A549 treated with CORT108297 at 1 μM for 4 hours (cell line): ENCODE results near the gene TEX2. TPM values are rescaled to one million over a fixed set of nuclear protein-coding genes. Genes with fewer than 3 reads are reported as not detected.

Experiments
- total RNA-seq: library from RNA; stranded (reverse); fragments of 200-300 nt; extraction: Qiagen RNA extraction; gene quantifications from 5 replicates; pipeline ENCODE4 v1.2.3, GENCODE V29; 2022

Gene TEX2, protein sequence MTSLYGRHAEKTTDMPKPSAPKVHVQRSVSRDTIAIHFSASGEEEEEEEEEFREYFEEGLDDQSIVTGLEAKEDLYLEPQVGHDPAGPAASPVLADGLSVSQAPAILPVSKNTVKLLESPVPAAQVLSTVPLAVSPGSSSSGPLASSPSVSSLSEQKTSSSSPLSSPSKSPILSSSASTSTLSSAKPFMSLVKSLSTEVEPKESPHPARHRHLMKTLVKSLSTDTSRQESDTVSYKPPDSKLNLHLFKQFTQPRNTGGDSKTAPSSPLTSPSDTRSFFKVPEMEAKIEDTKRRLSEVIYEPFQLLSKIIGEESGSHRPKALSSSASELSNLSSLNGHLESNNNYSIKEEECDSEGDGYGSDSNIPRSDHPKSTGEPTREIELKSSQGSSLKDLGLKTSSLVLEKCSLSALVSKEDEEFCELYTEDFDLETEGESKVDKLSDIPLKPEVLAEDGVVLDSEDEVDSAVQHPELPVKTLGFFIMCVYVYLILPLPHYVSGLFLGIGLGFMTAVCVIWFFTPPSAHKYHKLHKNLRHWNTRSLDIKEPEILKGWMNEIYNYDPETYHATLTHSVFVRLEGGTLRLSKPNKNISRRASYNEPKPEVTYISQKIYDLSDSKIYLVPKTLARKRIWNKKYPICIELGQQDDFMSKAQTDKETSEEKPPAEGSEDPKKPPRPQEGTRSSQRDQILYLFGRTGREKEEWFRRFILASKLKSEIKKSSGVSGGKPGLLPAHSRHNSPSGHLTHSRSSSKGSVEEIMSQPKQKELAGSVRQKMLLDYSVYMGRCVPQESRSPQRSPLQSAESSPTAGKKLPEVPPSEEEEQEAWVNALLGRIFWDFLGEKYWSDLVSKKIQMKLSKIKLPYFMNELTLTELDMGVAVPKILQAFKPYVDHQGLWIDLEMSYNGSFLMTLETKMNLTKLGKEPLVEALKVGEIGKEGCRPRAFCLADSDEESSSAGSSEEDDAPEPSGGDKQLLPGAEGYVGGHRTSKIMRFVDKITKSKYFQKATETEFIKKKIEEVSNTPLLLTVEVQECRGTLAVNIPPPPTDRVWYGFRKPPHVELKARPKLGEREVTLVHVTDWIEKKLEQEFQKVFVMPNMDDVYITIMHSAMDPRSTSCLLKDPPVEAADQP
- 9.8 to 13.0 TPM (median 10.8 TPM) in 5 replicates for total RNA-seq

DNA sequence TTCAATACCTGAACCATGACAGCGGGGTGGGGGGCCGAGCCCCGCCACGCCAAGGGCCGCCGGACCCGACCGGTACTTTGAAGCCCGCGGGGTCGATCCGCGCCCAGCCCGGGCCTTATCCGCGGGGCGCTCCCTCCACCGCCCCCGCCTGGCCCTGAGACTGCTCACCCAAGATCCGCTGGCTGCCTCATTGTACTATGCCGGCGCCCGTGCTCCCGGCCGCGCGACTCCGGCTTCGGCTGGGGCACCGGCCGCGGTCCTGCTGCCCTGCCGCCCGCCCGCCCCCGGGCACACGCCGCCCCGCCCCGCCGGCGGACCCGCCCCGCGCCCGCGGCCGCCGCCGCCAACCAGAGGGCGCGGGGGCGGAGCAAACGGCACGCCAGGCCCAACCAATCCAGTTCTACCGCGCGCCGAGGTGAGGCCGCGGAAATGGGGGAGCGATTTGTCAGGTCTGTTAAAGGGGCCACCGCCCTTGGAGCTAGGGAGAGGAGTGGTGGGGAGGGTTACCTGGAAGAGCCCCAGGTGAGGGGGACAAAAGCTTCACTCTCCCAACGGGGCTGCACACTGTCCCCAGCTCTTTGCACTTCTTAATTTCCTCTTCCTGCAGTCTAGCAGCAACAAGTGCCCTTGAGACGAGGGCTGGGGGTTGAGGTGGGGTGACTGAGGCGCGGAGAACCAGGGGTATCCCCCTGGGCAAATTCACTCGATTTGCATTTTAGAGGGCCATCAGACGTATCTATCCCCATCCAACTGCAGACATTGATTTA lies at the start of gene TEX2:
Gene TEX2 (minus strand): TSS at position 261 of the 767 bp plus-strand sequence. CDS start 49,043 bp downstream, outside the sequence.

DNA sequence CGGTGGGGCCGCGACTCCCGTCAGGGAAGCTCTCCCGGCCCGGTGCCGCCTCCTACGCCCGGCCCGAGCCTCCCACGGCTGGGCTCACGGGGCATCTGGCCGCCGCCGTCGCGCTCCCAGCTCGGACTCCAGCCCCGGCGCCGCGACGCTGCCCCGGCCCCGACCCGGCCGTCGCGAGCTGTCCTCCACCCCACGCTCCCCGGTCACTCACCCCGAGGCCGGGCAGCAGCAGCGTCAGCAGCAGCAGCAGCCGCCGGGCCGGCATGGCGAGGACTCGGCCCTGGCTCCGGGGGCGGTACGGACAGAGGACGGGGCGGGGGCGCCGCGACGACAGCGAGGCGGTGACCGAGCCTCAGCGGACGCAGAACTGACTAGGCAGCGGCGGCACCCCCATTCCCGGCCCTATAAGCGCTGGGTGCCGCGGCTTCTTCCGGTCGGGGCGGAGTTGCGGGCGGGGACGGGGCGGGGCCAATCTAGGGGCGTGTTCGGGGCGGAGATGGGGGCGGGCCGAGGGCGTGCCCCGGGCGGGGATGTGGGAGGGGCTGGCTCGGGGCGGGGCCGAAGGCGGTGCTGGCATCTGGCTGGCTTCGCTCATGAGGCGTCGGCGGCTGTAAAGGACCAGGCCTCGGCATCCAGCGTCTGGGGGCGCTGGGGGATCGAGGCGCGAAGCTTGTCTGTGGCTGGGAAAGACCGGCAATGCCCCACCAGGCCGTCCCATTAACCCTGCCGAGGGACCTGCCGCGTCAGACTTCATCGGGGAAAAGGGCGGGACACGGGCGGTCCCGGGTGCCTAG lies 133.1 kb downstream of the TEX2 start, which contains the start of gene ERN1:
Gene ERN1 (minus strand): TSS at position 380 of the 794 bp plus-strand sequence. CDS start 115 bp downstream, at position 265.

Other genes with a start within 250 kb of the TEX2 start
- 0.07 to 0.10 TPM in 2 of 5 replicates, not detected in the others for gene ICAM2, start 242.6 kb downstream of the TEX2 start, total RNA-seq
- gene ERN1, start 133.1 kb downstream of the TEX2 start, total RNA-seq: 3.4 to 4.8 TPM (median 3.9 TPM) in 5 replicates
- 0.01 to 0.12 TPM (median 0.09 TPM) in 4 of 5 replicates, not detected in the other for gene PECAM1, start 127.6 kb upstream of the TEX2 start, total RNA-seq
- gene MILR1, start 185.9 kb upstream of the TEX2 start, total RNA-seq: 1.3 to 2.4 TPM (median 2.0 TPM) in 5 replicates
- 15.6 to 19.1 TPM (median 17.6 TPM) in 5 replicates for gene POLG2, start 233.8 kb upstream of the TEX2 start, total RNA-seq
- 586 to 1,033 TPM (median 625 TPM) in 5 replicates for gene DDX5, start 243.0 kb upstream of the TEX2 start, total RNA-seq
- 30.8 to 44.3 TPM (median 31.9 TPM) in 5 replicates for gene CEP95, start 243.7 kb upstream of the TEX2 start, total RNA-seq